ENCODE measurements around the gene NAIF1. TPM values are rescaled to one million over a fixed set of nuclear protein-coding genes. Genes with fewer than 3 reads are reported as not detected.

Gene NAIF1
- 12.3 and 17.8 TPM in 2 replicates for total RNA-seq

GRCh38 chr9:128066713-128067644 lies at the start of gene NAIF1:
Gene NAIF1 (minus strand): TSS chr9:128067320. CDS start chr9:128067101, 219 bp downstream.

GRCh38 chr9:128067645-128068385 lies 695 bp upstream of the NAIF1 start, which contains the start of gene SLC25A25:
Gene SLC25A25 (plus strand): TSS chr9:128068232. CDS start chr9:128068320, 88 bp downstream.

Other genes with a start within 250 kb of the NAIF1 start
- 11.0 and 13.9 TPM in 2 replicates for gene ENG, start 212.7 kb downstream of the NAIF1 start, total RNA-seq
- gene AK1, start 189.6 kb downstream of the NAIF1 start, total RNA-seq, result 45.9 and 81.7 TPM in 2 replicates
- gene ST6GALNAC6, start 167.7 kb downstream of the NAIF1 start, total RNA-seq, result 50.9 and 61.2 TPM in 2 replicates
- 23.0 and 24.5 TPM in 2 replicates for gene ST6GALNAC4, start 150.3 kb downstream of the NAIF1 start, total RNA-seq
- gene PIP5KL1, start 136.5 kb downstream of the NAIF1 start, total RNA-seq, result 3.5 and 4.3 TPM in 2 replicates
- gene DPM2, start 129.5 kb downstream of the NAIF1 start, total RNA-seq, result 9.6 and 11.2 TPM in 2 replicates
- 7.1 and 14.7 TPM in 2 replicates for gene EEIG1, start 86.3 kb downstream of the NAIF1 start, total RNA-seq
- gene SLC25A25, start 912 bp upstream of the NAIF1 start, total RNA-seq, result 18.3 and 20.0 TPM in 2 replicates
- gene PTGES2, start 60.4 kb upstream of the NAIF1 start, total RNA-seq, result 48.3 and 73.0 TPM in 2 replicates
- gene LCN2, start 82.1 kb upstream of the NAIF1 start, total RNA-seq, result not detected in 2 replicates
- 11.2 and 21.6 TPM in 2 replicates for gene BBLN, start 92.9 kb upstream of the NAIF1 start, total RNA-seq
- gene CIZ1, start 124.3 kb upstream of the NAIF1 start, total RNA-seq, result 22.5 and 36.4 TPM in 2 replicates
- 63.7 and 82.3 TPM in 2 replicates for gene DNM1, start 136.1 kb upstream of the NAIF1 start, total RNA-seq
- gene GOLGA2, start 208.7 kb upstream of the NAIF1 start, total RNA-seq, result 110 and 123 TPM in 2 replicates
- gene SWI5, start 209.0 kb upstream of the NAIF1 start, total RNA-seq, result 41.1 and 50.3 TPM in 2 replicates